Esophagus muscularis mucosa (tissue), 4 donors: ENCODE measurements around the gene BRD1. TPM values are rescaled to one million over a fixed set of nuclear protein-coding genes. Genes with fewer than 3 reads are reported as not detected.

Experiments used
- DNase-seq: peaks from one replicate; pipeline ENCODE4 v3.0.0-alpha.2; 2017; ENCODE audit errors: extremely low spot score
- H3K27ac ChIP-seq, 4 donors: fragments of 200-600 bp; sonication (generic); replicated peaks in 1 of 4; 1 replicate in 3 of 4; 2 replicates in 1 of 4; pipeline ENCODE4 v1.5.1; 2016 to 2019; ENCODE audit warnings: mild to moderate bottlenecking in 1 of 4
- H3K27me3 ChIP-seq, 4 donors: fragments of 200-600 bp; sonication (generic); one replicate each; pipeline versions ENCODE4 v1.5.1 to v1.6.0; 2016 to 2019
- H3K36me3 ChIP-seq, 4 donors: fragments of 200-600 bp; sonication (generic); one replicate each; pipeline ENCODE4 v1.5.1; 2016 to 2019
- H3K4me1 ChIP-seq, 4 donors: fragments of 200-600 bp; sonication (generic); one replicate each; pipeline ENCODE4 v1.5.1; 2016 to 2019
- H3K4me3 ChIP-seq, 4 donors: fragments of 200-600 bp; sonication (generic); 1 replicate in 2 of 4; 2 replicates in 2 of 4; pipeline ENCODE4 v1.5.1; 2016 to 2019; ENCODE audit warnings: mild to moderate bottlenecking in 4 of 4, moderate library complexity in 1 of 4
- H3K9me3 ChIP-seq, 4 donors: fragments of 200-600 bp; sonication (generic); 1 replicate in 3 of 4; 2 replicates in 1 of 4; pipeline ENCODE4 v1.5.1; 2016 to 2019
- EP300 ChIP-seq: sonication (generic); formaldehyde crosslinking; IDR thresholded peaks from one replicate; pipeline ENCODE4 v1.6.1; 2017; ENCODE audit warnings: antibody characterized with exemption
- POLR2A ChIP-seq: fragments of 450-650 bp; IDR thresholded peaks from one replicate; pipeline ENCODE4 v1.6.1; 2017; ENCODE audit warnings: antibody characterized with exemption, moderate library complexity, mild to moderate bottlenecking, low read depth
- POLR2AphosphoS5 ChIP-seq, 2 donors: sonication (generic); formaldehyde crosslinking; IDR thresholded peaks; one replicate each; pipeline ENCODE4 v1.6.1; 2017; ENCODE audit warnings: antibody characterized with exemption in 2 of 2
- WGBS: methylation state at CpG from one replicate; pipeline ENCODE4 v1.1.5; 2018; 5-methylcytosine and 5-hydroxymethylcytosine counted together
- intact Hi-C: fragments of 100-400 bp; cut with DNase I; formaldehyde crosslinking; loops from one replicate; pipeline ENCODE4 v1.15.1; 2023
- total RNA-seq, 4 donors: library from RNA; depleted of rRNA; stranded (reverse); fragments of >200 nt; gene quantifications; one replicate each; pipeline versions ENCODE4 v1.1.0 to v1.2.1, GENCODE V29; 2016
- TF ChIP-seq, protein P1 (sequence below), 3 experiments: fragments of 200-600 bp in 2 of 3; fragments of 450-650 bp in 1 of 3; sonication (generic) in 2 of 3; IDR thresholded peaks; one replicate each; pipeline ENCODE4 v1.5.1; 2017 to 2019; ENCODE audit warnings: antibody characterized with exemption in 3 of 3, mild to moderate bottlenecking in 2 of 3, moderate library complexity in 1 of 3

BRD1 gene
- total RNA-seq, 4 donors from 2014 or later, result 36.5 to 54.1 (median 51.4) TPM

GRCh38 chr22:49795521-49795920 is 32.2 kb downstream of the BRD1 start:
- no peak for DNase-seq
- WGBS, result 94% methylated on average over 7 of the region's 11 CpGs
- peaks cover 48 to 94% (median 83%) of the 10 kb centered on the region in 4 donors for H3K36me3 ChIP-seq
- no peak overlapping the region for H3K4me3 ChIP-seq
- H3K4me1 ChIP-seq, result peaks cover 36 to 55% (median 49%) of the 10 kb centered on the region in 4 donors
- no peak overlapping the region for H3K27ac ChIP-seq
- H3K9me3 ChIP-seq, result no peaks in the 10 kb centered on the region
- no peaks in the 10 kb centered on the region for H3K27me3 ChIP-seq
- intact Hi-C loops, result no loop called here
- TF ChIP-seq POLR2AphosphoS5 (IDR thresholded peaks at IDR 0.05) (no peak), EP300 (no peak), POLR2A (no peak)
- TF ChIP-seq, protein P1, sequence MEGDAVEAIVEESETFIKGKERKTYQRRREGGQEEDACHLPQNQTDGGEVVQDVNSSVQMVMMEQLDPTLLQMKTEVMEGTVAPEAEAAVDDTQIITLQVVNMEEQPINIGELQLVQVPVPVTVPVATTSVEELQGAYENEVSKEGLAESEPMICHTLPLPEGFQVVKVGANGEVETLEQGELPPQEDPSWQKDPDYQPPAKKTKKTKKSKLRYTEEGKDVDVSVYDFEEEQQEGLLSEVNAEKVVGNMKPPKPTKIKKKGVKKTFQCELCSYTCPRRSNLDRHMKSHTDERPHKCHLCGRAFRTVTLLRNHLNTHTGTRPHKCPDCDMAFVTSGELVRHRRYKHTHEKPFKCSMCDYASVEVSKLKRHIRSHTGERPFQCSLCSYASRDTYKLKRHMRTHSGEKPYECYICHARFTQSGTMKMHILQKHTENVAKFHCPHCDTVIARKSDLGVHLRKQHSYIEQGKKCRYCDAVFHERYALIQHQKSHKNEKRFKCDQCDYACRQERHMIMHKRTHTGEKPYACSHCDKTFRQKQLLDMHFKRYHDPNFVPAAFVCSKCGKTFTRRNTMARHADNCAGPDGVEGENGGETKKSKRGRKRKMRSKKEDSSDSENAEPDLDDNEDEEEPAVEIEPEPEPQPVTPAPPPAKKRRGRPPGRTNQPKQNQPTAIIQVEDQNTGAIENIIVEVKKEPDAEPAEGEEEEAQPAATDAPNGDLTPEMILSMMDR (IDR thresholded peaks at IDR 0.05), result no peak

- no peak overlapping the region for H3K4me3 ChIP-seq
- H3K36me3 ChIP-seq, result peaks cover 48 to 89% (median 82%) of the 10 kb centered on the region in 4 donors
- H3K9me3 ChIP-seq, result no peaks in the 10 kb centered on the region
- TF ChIP-seq, protein P1 (IDR thresholded peaks at IDR 0.05), result no peak
- TF ChIP-seq EP300, result no peak
- TF ChIP-seq POLR2A, result no peak
- no peak for TF ChIP-seq POLR2AphosphoS5 (IDR thresholded peaks at IDR 0.05)
- peak overlapping the region; percentile 38 to 60 (median 54) for H3K27ac ChIP-seq
- DNase-seq, result no peak
- 71% methylated on average over 23 of the region's 23 CpGs for WGBS
- intact Hi-C loops, result loop anchor here (5.0 kb wide), 1 partner anchor 123 kb away; the partner anchor contains the start of genes ALG12 and CRELD2
- H3K4me1 ChIP-seq, result peaks cover 45 to 57% (median 56%) of the 10 kb centered on the region in 4 donors
- no peaks in the 10 kb centered on the region for H3K27me3 ChIP-seq
Measured at GRCh38 chr22:49793871-49794270, 33.8 kb downstream of the BRD1 start.

GRCh38 chr22:49793296-49793695 is 34.4 kb downstream of the BRD1 start:
- H3K4me1 ChIP-seq, result peaks cover 51 to 62% (median 61%) of the 10 kb centered on the region in 4 donors

DNA sequence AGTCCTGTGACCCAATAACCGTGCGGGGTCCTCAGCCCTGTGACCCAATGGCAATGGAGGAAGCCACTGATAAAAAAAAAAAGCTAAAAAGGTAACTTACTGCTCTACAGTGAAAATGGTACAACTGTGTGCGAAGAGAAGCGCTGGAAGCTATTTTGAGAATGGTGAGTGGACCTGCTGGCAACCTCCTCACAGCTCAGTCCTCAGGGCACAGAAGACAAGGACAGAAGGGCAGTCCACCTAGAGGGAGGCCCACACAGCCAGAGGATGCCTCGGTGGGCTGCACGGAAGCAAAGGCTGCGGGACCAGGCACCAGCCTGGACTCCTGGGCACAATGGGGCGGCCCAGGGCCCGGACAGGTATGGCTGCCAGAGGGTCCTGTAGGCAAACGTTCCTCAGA is 35.6 kb downstream of the BRD1 start:
- Histone ChIP-seq H3K27ac (peak overlapping the region; percentile 17 to 60 (median 54)), H3K36me3 (peaks cover 37 to 82% (median 74%) of the 10 kb centered on the region in 4 donors), H3K4me3 (no peak overlapping the region), H3K4me1 (peaks cover 55 to 74% (median 71%) of the 10 kb centered on the region in 4 donors), H3K9me3 (no peaks in the 10 kb centered on the region), H3K27me3 (no peaks in the 10 kb centered on the region)
- DNase-seq, result no peak
- WGBS, result 93% methylated on average over 10 of the region's 10 CpGs
- TF ChIP-seq, protein P1 (IDR thresholded peaks at IDR 0.05), result no peak
- TF ChIP-seq POLR2A, result no peak
- no peak for TF ChIP-seq EP300
- no peak for TF ChIP-seq POLR2AphosphoS5 (IDR thresholded peaks at IDR 0.05)
- intact Hi-C loops, result loop anchor here (5.0 kb wide), 1 partner anchor 125 kb away; the partner anchor contains the start of genes ALG12 and CRELD2

More at GRCh38 chr22:49793296-49793695, 34.4 kb downstream of the BRD1 start:
- Histone ChIP-seq H3K36me3 (peaks cover 43 to 83% (median 77%) of the 10 kb centered on the region in 4 donors), H3K27ac (peak overlapping the region; percentile 17 to 60 (median 54)), H3K9me3 (no peaks in the 10 kb centered on the region), H3K27me3 (no peaks in the 10 kb centered on the region), H3K4me3 (no peak overlapping the region)
- no peak for TF ChIP-seq POLR2A
- TF ChIP-seq, protein P1 (IDR thresholded peaks at IDR 0.05), result no peak
- TF ChIP-seq POLR2AphosphoS5 (IDR thresholded peaks at IDR 0.05), result no peak
- no peak for TF ChIP-seq EP300
- intact Hi-C loops, result loop anchor here (5.0 kb wide), 1 partner anchor 124 kb away; the partner anchor contains the start of genes ALG12 and CRELD2
- no peak for DNase-seq
- 50% methylated on average over 10 of the region's 10 CpGs for WGBS
